Upper lobe of left lung (tissue), 6 donors: ENCODE results near the gene GAB3. TPM values are rescaled to one million over a fixed set of nuclear protein-coding genes. Genes with fewer than 3 reads are reported as not detected.

Experiments
- small RNA-seq, 4 donors: library from RNA; depleted of rRNA; stranded (forward); fragments of <200 nt; gene quantifications; one replicate each; pipeline ENCODE3, GENCODE V24; 2016
- total RNA-seq, 6 donors: library from RNA; depleted of rRNA in 4 of 6; stranded (reverse); fragments of >200 nt in 4 of 6; gene quantifications; one replicate each; pipeline versions ENCODE4 v1.1.0 to v1.2.1, GENCODE V29; 2016 to 2021
- donor health status: DM: no; HTN: no; CAD: no; lungs with moderate emphysema.
- donor health status: DM: no; HTN: yes; CAD: no; lungs with severe emphysema.

GAB3 gene
- total RNA-seq, 6 donors from 2014 or later: 10.2 to 30.4 (median 15.4) TPM

Small RNAs within 50 kb of the gene (small RNA-seq; reads per million reads assigned to genes)
- 0 reads per million in 4 donors for gene SNORA36A

Other genes starting within 250 kb of the GAB3 start
- 10 to 100 TPM; 41.0 to 67.1 (median 49.3) TPM for gene FAM3A, start 234.8 kb downstream of the GAB3 start, total RNA-seq
- gene G6PD, start 204.2 kb downstream of the GAB3 start, total RNA-seq: 100 to 1,000 TPM in 2 of 6 donors, 10 to 100 TPM in 4; 50.4 to 112 (median 81.7) TPM
- gene IKBKG, start 203.5 kb downstream of the GAB3 start, total RNA-seq: 10 to 100 TPM; 11.1 to 46.3 (median 39.7) TPM
- not detected for gene CTAG1A, start 165.9 kb downstream of the GAB3 start, total RNA-seq
- gene CTAG1B, start 131.8 kb downstream of the GAB3 start, total RNA-seq: not detected
- not detected for gene CTAG2, start 97.5 kb downstream of the GAB3 start, total RNA-seq
- 10 to 100 TPM; 24.1 to 52.4 (median 33.2) TPM for gene DKC1, start 11.8 kb upstream of the GAB3 start, total RNA-seq
- 10 to 100 TPM; 34.2 to 88.0 (median 52.4) TPM for gene MPP1, start 54.4 kb upstream of the GAB3 start, total RNA-seq
- gene SMIM9, start 83.6 kb upstream of the GAB3 start, total RNA-seq: 1 to 10 TPM in 1 of 6 donors, not detected in 5; 1.5 TPM
- 10 to 100 TPM in 4 of 6 donors, 1 to 10 TPM in 1, not detected in 1; 9.3 to 53.1 (median 20.8) TPM for gene F8A1, start 135.3 kb upstream of the GAB3 start, total RNA-seq